Transverse colon (tissue), 4 donors: ENCODE data around the gene CCBE1. TPM values are rescaled to one million over a fixed set of nuclear protein-coding genes. Genes with fewer than 3 reads are reported as not detected.

ENCODE experiments used
- DNase-seq: peaks from one replicate; pipeline ENCODE4 v3.0.0-alpha.2; 2019
- H3K27ac ChIP-seq, 4 donors: fragments of 200-600 bp; sonication (generic); 2 replicates each; pipeline ENCODE4 v1.5.1; 2016 to 2018; ENCODE audit warnings: inconsistent platforms in 4 of 4
- H3K27me3 ChIP-seq: fragments of 200-600 bp; sonication (generic); 2 replicates; pipeline ENCODE4 v1.5.1; 2017; ENCODE audit warnings: inconsistent platforms
- H3K36me3 ChIP-seq, 4 donors: fragments of 200-600 bp; sonication (generic); 2 replicates each; pipeline ENCODE4 v1.5.1; 2017 to 2019; ENCODE audit warnings: inconsistent platforms in 4 of 4
- H3K4me1 ChIP-seq, 4 donors: fragments of 200-600 bp; sonication (generic); 2 replicates each; pipeline ENCODE4 v1.5.1; 2017 to 2020; ENCODE audit warnings: inconsistent platforms in 4 of 4
- H3K4me3 ChIP-seq, 4 donors: fragments of 200-600 bp; sonication (generic); 1 replicate in 1 of 4; 2 replicates in 3 of 4; pipeline versions ENCODE4 v1.5.1 to v1.6.1; 2017 to 2019; ENCODE audit warnings: inconsistent platforms in 4 of 4
- H3K9me3 ChIP-seq, 2 donors: fragments of 200-600 bp; sonication (generic); 2 replicates each; pipeline ENCODE4 v1.5.1; 2017 to 2019; ENCODE audit warnings: inconsistent platforms in 2 of 2
- CTCF ChIP-seq, 5 experiments: fragments of 200-600 bp in 3 of 5; fragments of 450-650 bp in 2 of 5; sonication (generic) in 3 of 5; IDR thresholded peaks; 1 replicate in 2 of 5; 2 replicates in 3 of 5; pipeline ENCODE4 v1.5.1; 2016 to 2017; ENCODE audit warnings: antibody characterized with exemption in 5 of 5, inconsistent platforms in 3 of 5, mild to moderate bottlenecking in 2 of 5, moderate library complexity in 1 of 5
- EP300 ChIP-seq: sonication (generic); formaldehyde crosslinking; IDR thresholded peaks from one replicate; pipeline ENCODE4 v1.6.1; 2017; ENCODE audit warnings: antibody characterized with exemption, low read depth
- POLR2A ChIP-seq: fragments of 450-650 bp; IDR thresholded peaks from one replicate; pipeline ENCODE4 v1.6.1; 2016; ENCODE audit warnings: antibody characterized with exemption, mild to moderate bottlenecking, moderate library complexity
- POLR2AphosphoS5 ChIP-seq, 3 donors: sonication (generic); formaldehyde crosslinking; IDR thresholded peaks; one replicate each; pipeline ENCODE4 v1.6.1; 2016; ENCODE audit warnings: antibody characterized with exemption in 3 of 3
- WGBS, 2 donors: methylation state at CpG; one replicate each; pipeline ENCODE4 v1.1.5; 2018; ENCODE audit warnings: low coverage in 1 of 2; 5-methylcytosine and 5-hydroxymethylcytosine counted together
- in situ Hi-C, 4 donors: fragments of 200-750 bp; cut with MboI; loops; one replicate each; pipeline versions ENCODE4 v1.15.0 to v1.15.1; 2017; ENCODE audit warnings: low sequenced_read_pairs in 3 of 4, low pct_ligation_motif_present in 1 of 4, low pct_unique_long_range_greater_than_20kb in 1 of 4
- intact Hi-C: fragments of 100-400 bp; cut with DNase I; formaldehyde crosslinking; loops from one replicate; pipeline ENCODE4 v1.15.1; 2023; ENCODE audit warnings: low total_unique reads
- total RNA-seq, 4 donors: library from RNA; depleted of rRNA; stranded (reverse); fragments of >200 nt; gene quantifications; one replicate each; pipeline ENCODE4 v1.1.0, GENCODE V29; 2016

CCBE1 gene
- total RNA-seq, 4 donors from 2014 or later: 6.1 to 43.0 (median 15.7) TPM

DNA sequence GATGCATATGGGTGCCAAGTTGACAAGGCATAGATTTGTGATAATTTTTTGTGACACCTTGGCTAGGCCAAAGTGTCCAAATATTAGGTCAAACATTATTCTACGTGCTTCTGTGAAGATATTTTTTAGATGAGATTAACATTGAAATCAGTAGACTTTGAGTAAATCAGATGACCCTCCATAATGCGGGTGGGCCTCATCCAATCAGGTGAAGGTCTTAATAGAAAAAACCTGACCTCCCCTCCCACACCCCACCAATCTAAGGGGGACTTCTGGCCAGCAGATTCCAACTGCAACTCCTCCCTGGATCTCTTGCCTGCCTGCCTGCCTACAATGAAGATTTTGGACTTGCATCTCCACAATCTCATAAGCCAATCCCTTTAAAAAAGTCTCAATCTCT, 219.4 kb downstream of the CCBE1 start:
- no peak for TF ChIP-seq EP300
- no peak for TF ChIP-seq POLR2A
- WGBS, 2 donors: 73 to 83% methylated on average over 2 of the region's 2 CpGs

GRCh38 chr18:59470561-59471121, 226.6 kb downstream of the CCBE1 start:
- Histone ChIP-seq H3K36me3 (no peaks in the 10 kb centered on the region), H3K9me3 (no peaks in the 10 kb centered on the region), H3K4me3 (no peak overlapping the region), H3K27me3 (no peaks in the 10 kb centered on the region), H3K4me1 (no peaks in the 10 kb centered on the region), H3K27ac (peak overlapping the region in 1 of 4 donors; percentile 15)
- DNase-seq: no peak
- in situ Hi-C loops (loop anchor here in 1 of 4 donors (25.0 kb wide), 1 partner anchor 342 kb away; no protein-coding TSS in a partner anchor), intact Hi-C loops (loop anchor here (5.0 kb wide), 1 partner anchor 47 kb away; no protein-coding TSS in a partner anchor)
- no peak for TF ChIP-seq CTCF (IDR thresholded peaks at IDR 0.05)
- TF ChIP-seq EP300: no peak
- no peak for TF ChIP-seq POLR2AphosphoS5 (IDR thresholded peaks at IDR 0.05)
- TF ChIP-seq POLR2A: no peak
- 61% methylated on average over 8 of the region's 8 CpGs; no CpG with 5 or more reads in 1 of the 2 donors for WGBS, 2 donors

More for the DNA sequence above, 219.4 kb downstream of the CCBE1 start:
- H3K27me3 ChIP-seq: no peaks in the 10 kb centered on the region
- intact Hi-C loops: no loop called here
- no peaks in the 10 kb centered on the region for H3K9me3 ChIP-seq
- no peak overlapping the region for H3K4me3 ChIP-seq
- H3K4me1 ChIP-seq: no peaks in the 10 kb centered on the region
- no peaks in the 10 kb centered on the region for H3K36me3 ChIP-seq
- DNase-seq: no peak
- in situ Hi-C loops: no loop called here
- H3K27ac ChIP-seq: no peak overlapping the region

DNA sequence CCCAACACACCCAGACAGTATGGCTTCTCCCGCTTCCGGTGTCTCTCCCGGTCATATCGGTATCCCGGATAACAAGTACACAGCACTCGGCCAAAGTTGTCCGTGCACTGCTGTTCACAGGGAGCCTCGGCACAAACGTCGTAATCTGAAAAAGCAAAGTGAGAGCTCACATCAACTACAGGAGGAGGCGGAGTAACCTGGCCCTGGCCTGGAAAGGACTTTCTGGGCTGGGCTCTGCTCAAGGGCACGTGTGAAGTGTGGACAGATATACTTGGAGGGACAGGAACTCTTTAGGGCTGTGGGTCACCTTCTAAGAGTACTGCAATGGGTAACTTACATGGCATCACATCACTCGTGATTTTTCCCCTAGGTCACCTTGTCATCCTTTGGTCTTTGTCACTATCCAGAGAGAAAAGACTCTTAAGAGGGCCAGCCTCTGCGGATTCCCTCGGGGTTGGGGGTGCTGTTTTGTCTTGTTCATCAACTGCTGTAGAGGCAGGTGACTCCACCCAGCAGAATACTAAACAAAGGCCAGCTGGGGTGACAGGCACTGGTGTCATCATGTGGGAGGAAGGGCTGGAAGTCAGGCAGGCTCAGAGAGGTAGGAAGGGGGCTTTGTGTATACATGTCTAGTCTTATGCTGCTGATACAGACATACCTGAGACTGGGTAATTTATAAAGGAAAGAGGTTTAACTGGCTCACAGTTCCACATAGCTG, 227.6 kb downstream of the CCBE1 start:
- no peak overlapping the region for H3K27ac ChIP-seq
- intact Hi-C loops: loop anchor here (5.0 to 10.0 kb wide), 2 partner anchors 48 to 225 kb away; partner anchors contain the start of gene CCBE1
- H3K36me3 ChIP-seq: no peaks in the 10 kb centered on the region

DNA sequence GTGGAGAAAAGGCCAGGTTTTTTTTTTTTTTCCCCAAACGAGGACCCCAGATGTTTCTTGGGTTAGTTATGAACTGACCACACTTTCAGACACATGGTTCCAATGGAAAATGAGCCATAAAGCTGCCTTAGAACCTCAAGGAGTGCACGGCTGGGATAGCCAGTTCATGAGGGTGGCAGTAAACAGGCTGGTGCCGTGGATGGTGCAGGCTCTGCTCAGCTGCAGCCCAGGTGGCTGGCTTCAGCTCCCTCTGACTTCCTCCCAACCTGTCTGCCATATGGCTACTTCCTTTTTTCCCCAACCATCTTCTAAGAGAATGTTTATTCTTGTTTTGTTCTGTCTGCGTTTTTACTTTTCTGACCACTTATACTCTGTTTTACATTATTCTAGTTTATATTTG, 228.4 kb downstream of the CCBE1 start:
- TF ChIP-seq EP300: no peak
- TF ChIP-seq CTCF (IDR thresholded peaks at IDR 0.05): no peak
- no peak for TF ChIP-seq POLR2A
- no peak for TF ChIP-seq POLR2AphosphoS5 (IDR thresholded peaks at IDR 0.05)
- no peaks in the 10 kb centered on the region for H3K9me3 ChIP-seq
- no peak overlapping the region for H3K27ac ChIP-seq
- H3K27me3 ChIP-seq: no peaks in the 10 kb centered on the region
- no peak overlapping the region for H3K4me3 ChIP-seq
- no peaks in the 10 kb centered on the region for H3K36me3 ChIP-seq
- intact Hi-C loops: loop anchor here (10.0 kb wide), 1 partner anchor 226 kb away; the partner anchor contains the start of gene CCBE1
- H3K4me1 ChIP-seq: no peaks in the 10 kb centered on the region
- DNase-seq: no peak
- WGBS, 2 donors: 49 to 75% methylated on average over 2 to 4 of the region's 4 CpGs
- in situ Hi-C loops: loop anchor here in 1 of 4 donors (25.0 kb wide), 1 partner anchor 343 kb away; no protein-coding TSS in a partner anchor

More for the DNA sequence above, 227.6 kb downstream of the CCBE1 start:
- H3K4me3 ChIP-seq: no peak overlapping the region
- in situ Hi-C loops: loop anchor here in 1 of 4 donors (25.0 kb wide), 1 partner anchor 343 kb away; no protein-coding TSS in a partner anchor
- no peaks in the 10 kb centered on the region for H3K27me3 ChIP-seq
- 76 to 95% methylated on average over 4 to 15 of the region's 15 CpGs for WGBS, 2 donors
- H3K9me3 ChIP-seq: no peaks in the 10 kb centered on the region
- no peaks in the 10 kb centered on the region for H3K4me1 ChIP-seq
- no peak for TF ChIP-seq EP300
- TF ChIP-seq CTCF (IDR thresholded peaks at IDR 0.05): no peak
- TF ChIP-seq POLR2AphosphoS5 (IDR thresholded peaks at IDR 0.05): no peak
- TF ChIP-seq POLR2A: no peak
- DNase-seq: no peak
